GM12878 (cell line): ENCODE measurements around the gene FBXL14. TPM values are rescaled to one million over a fixed set of nuclear protein-coding genes. Genes with fewer than 3 reads are reported as not detected.

Experiments
- ATF7 ChIP-seq: fragments of 450-650 bp; IDR thresholded peaks from 2 replicates; pipeline ENCODE4 v1.6.1; 2016; ENCODE audit warnings: low read depth, mild to moderate bottlenecking
- CREB1 ChIP-seq: IDR thresholded peaks from 2 replicates; pipeline ENCODE4 v1.6.1; 2012; ENCODE audit warnings: low read depth, mild to moderate bottlenecking, inconsistent platforms
- ETV6 ChIP-seq, 2 experiments: fragments of 450-650 bp in 1 of 2; IDR thresholded peaks in 1 of 2; conservative IDR thresholded peaks in 1 of 2; 2 replicates each; pipeline ENCODE4 v1.6.1; 2014; ENCODE audit warnings: antibody characterized with exemption in 1 of 2, borderline replicate concordance in 1 of 2, low read depth in 1 of 2, mild to moderate bottlenecking in 1 of 2, moderate library complexity in 1 of 2
- HDAC6 ChIP-seq: fragments of 200-600 bp; sonication (generic); IDR thresholded peaks from one replicate; pipeline ENCODE4 v1.8.0; 2017; ENCODE audit warnings: antibody characterized with exemption; ENCODE audit not compliant: unreplicated experiment
- IKZF2 ChIP-seq, 2 experiments: fragments of 450-650 bp; IDR thresholded peaks; 2 replicates each; pipeline ENCODE4 v1.6.1; 2017; ENCODE audit warnings: mild to moderate bottlenecking in 2 of 2, moderate library complexity in 2 of 2
- MLLT1 ChIP-seq: fragments of 450-650 bp; IDR thresholded peaks from 2 replicates; pipeline ENCODE4 v1.6.1; 2016; ENCODE audit warnings: mild to moderate bottlenecking
- MXI1 ChIP-seq: fragments of 150-350 bp; IDR thresholded peaks from 2 replicates; pipeline ENCODE4 v1.6.1; 2011; ENCODE audit warnings: low read depth, mild to moderate bottlenecking, inconsistent platforms, low read length, improper control_type of control experiment
- NFYA ChIP-seq: IDR thresholded peaks from 2 replicates; pipeline ENCODE4 v1.6.1; 2011; ENCODE audit warnings: low read depth, mild to moderate bottlenecking, low read length, improper control_type of control experiment, borderline replicate concordance
- NR2C1 ChIP-seq: fragments of 450-650 bp; IDR thresholded peaks from 2 replicates; pipeline ENCODE4 v1.6.1; 2017; ENCODE audit warnings: antibody characterized with exemption, mild to moderate bottlenecking, moderate library complexity
- PAX5 ChIP-seq: IDR thresholded peaks from 2 replicates; pipeline ENCODE4 v1.6.1; 2011; ENCODE audit warnings: low read depth, low read length, borderline replicate concordance
- POU2F2 ChIP-seq: IDR thresholded peaks from 3 replicates; pipeline ENCODE4 v1.6.1; 2011; ENCODE audit warnings: low read depth, mild to moderate bottlenecking, low read length, borderline replicate concordance
- RAD21 ChIP-seq: IDR thresholded peaks from 2 replicates; pipeline ENCODE4 v1.6.1; 2011; ENCODE audit warnings: mild to moderate bottlenecking, low read depth, low read length, moderate library complexity; ENCODE audit not compliant: insufficient read depth
- RAD51 ChIP-seq: fragments of 450-650 bp; IDR thresholded peaks from 2 replicates; pipeline ENCODE4 v1.6.1; 2016; ENCODE audit warnings: moderate library complexity, mild to moderate bottlenecking, inconsistent platforms
- RB1 ChIP-seq: fragments of 450-650 bp; formaldehyde crosslinking; IDR thresholded peaks from 2 replicates; pipeline ENCODE4 v1.6.1; 2017; ENCODE audit warnings: mild to moderate bottlenecking, borderline replicate concordance
- SIN3A ChIP-seq: IDR thresholded peaks from 2 replicates; pipeline ENCODE4 v1.6.1; 2012; ENCODE audit warnings: low read depth, low read length, improper control_type of control experiment
- SUZ12 ChIP-seq: fragments of 200-600 bp; sonication (generic); IDR thresholded peaks from one replicate; pipeline ENCODE4 v1.6.1; 2018; ENCODE audit warnings: antibody characterized with exemption, mild to moderate bottlenecking; ENCODE audit not compliant: unreplicated experiment
- TBL1XR1 ChIP-seq: IDR thresholded peaks from 2 replicates; pipeline ENCODE4 v1.6.1; 2012; ENCODE audit warnings: low read depth, low read length, improper control_type of control experiment
- ZBED1 ChIP-seq: IDR thresholded peaks from 2 replicates; pipeline ENCODE4 v1.6.1; 2016; ENCODE audit warnings: borderline replicate concordance
- ZBTB33 ChIP-seq: fragments of 450-650 bp; IDR thresholded peaks from 2 replicates; pipeline ENCODE4 v1.6.1; 2017; ENCODE audit warnings: mild to moderate bottlenecking
- polyA plus RNA-seq, 11 experiments: library from polyadenylated mRNA; depleted of rRNA in 4 of 11; unstranded in 6 of 11; stranded (reverse) in 5 of 11; fragments of >200 nt; fragmentation: Nextera tagmentation in 4 of 11; fragmentation: Illumina TruSeq in 1 of 11; extraction: Ambion mirVana in 4 of 11; extraction: Trizol in 1 of 11; gene quantifications; 1 replicate in 1 of 11; 2 replicates in 10 of 11; pipeline versions ENCODE4 v1.2.1 to v1.2.3, GENCODE V29; 2011 to 2016; ENCODE audit warnings: inconsistent platforms in 2 of 11, missing spikeins in 2 of 11, low read depth in 1 of 11
- total RNA-seq, 4 experiments: library from RNA; depleted of rRNA in 3 of 4; stranded (reverse); fragments of >200 nt in 3 of 4; fragmentation: Illumina TruSeq in 1 of 4; extraction: Trizol in 1 of 4; gene quantifications; 2 replicates each; pipeline versions ENCODE4 v1.2.1 to v1.2.3, GENCODE V29; 2013 to 2021
- TF ChIP-seq, protein P1 (sequence below): IDR thresholded peaks from 2 replicates; pipeline ENCODE4 v1.6.1; 2012; ENCODE audit warnings: low read depth, low read length, improper control_type of control experiment
- TF ChIP-seq, protein P2 (sequence below): fragments of 450-650 bp; IDR thresholded peaks from 2 replicates; pipeline ENCODE4 v1.6.1; 2017; ENCODE audit warnings: mild to moderate bottlenecking, moderate library complexity

Gene FBXL14
- total and polyA plus RNA-seq, 10 of the 15 experiments (the other 5 are each of a cell fraction or from before 2014, with no cell fraction given) = 0.44 to 19.0 (median 2.9) TPM

GRCh38 chr12:1593174-1594005 lies 991 bp downstream of the FBXL14 start (continued):
- TF ChIP-seq CREB1 (no peak), ZBTB33 (no peak), SUZ12 (no peak), NFYA (no peak), POU2F2 (no peak), PAX5 (no peak; the same call in 1 of the 2 replicates), ATF7 (no peak), MXI1 (no peak), ZBED1 (no peak), ETV6 (conservative IDR thresholded peaks at IDR 0.05 in 1 of 2, IDR thresholded peaks at IDR 0.05 in 1 of 2; ENCODE audit: borderline replicate concordance in 1 of 2, low read depth in 1 of 2) (no peak), RAD51 (no peak), RB1 (no peak), SIN3A (0 out of 2 replicates have a peak, but pooled peaks have one; percentile 30), HDAC6 (no peak), MLLT1 (no peak), IKZF2 (IDR thresholded peaks at IDR 0.05) (no peak), TBL1XR1 (no peak), RAD21 (no peak), NR2C1 (no peak)
- TF ChIP-seq, protein P1, sequence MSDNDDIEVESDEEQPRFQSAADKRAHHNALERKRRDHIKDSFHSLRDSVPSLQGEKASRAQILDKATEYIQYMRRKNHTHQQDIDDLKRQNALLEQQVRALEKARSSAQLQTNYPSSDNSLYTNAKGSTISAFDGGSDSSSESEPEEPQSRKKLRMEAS = 0 out of 2 replicates have a peak, but pooled peaks have one; percentile 15
- TF ChIP-seq, protein P2, sequence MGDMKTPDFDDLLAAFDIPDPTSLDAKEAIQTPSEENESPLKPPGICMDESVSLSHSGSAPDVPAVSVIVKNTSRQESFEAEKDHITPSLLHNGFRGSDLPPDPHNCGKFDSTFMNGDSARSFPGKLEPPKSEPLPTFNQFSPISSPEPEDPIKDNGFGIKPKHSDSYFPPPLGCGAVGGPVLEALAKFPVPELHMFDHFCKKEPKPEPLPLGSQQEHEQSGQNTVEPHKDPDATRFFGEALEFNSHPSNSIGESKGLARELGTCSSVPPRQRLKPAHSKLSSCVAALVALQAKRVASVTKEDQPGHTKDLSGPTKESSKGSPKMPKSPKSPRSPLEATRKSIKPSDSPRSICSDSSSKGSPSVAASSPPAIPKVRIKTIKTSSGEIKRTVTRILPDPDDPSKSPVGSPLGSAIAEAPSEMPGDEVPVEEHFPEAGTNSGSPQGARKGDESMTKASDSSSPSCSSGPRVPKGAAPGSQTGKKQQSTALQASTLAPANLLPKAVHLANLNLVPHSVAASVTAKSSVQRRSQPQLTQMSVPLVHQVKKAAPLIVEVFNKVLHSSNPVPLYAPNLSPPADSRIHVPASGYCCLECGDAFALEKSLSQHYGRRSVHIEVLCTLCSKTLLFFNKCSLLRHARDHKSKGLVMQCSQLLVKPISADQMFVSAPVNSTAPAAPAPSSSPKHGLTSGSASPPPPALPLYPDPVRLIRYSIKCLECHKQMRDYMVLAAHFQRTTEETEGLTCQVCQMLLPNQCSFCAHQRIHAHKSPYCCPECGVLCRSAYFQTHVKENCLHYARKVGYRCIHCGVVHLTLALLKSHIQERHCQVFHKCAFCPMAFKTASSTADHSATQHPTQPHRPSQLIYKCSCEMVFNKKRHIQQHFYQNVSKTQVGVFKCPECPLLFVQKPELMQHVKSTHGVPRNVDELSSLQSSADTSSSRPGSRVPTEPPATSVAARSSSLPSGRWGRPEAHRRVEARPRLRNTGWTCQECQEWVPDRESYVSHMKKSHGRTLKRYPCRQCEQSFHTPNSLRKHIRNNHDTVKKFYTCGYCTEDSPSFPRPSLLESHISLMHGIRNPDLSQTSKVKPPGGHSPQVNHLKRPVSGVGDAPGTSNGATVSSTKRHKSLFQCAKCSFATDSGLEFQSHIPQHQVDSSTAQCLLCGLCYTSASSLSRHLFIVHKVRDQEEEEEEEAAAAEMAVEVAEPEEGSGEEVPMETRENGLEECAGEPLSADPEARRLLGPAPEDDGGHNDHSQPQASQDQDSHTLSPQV = no peak
